Caco-2 (cell line): Measurements from ENCODE around the gene ZBTB38. TPM values are rescaled to one million over a fixed set of nuclear protein-coding genes. Genes with fewer than 3 reads are reported as not detected.

Experiments
- BruUV-seq: library from RNA; stranded (reverse); fragments of 400-500 nt; replicated peaks from 2 replicates; lab custom pipeline; 2021; lab: Mats Ljungman, UMichigan
- CTCF ChIA-PET: fragments of 300-600 bp; sonication (Branson Sonifier 250); formaldehyde crosslinking; loops from one replicate; lab custom pipeline; 2022; ENCODE audit warnings: antibody characterized with exemption; lab: Charles Lee
- POLR2A ChIA-PET: fragments of 300-600 bp; sonication (Branson Sonifier 250); formaldehyde crosslinking; loops from one replicate; lab custom pipeline; 2022; ENCODE audit warnings: antibody characterized with exemption; lab: Charles Lee
- DNase-seq, 2 experiments: peaks; one replicate each; pipeline versions ENCODE4 v3.0.0 to v3.0.0-alpha.2; 2020 to 2022
- H3K27me3 ChIP-seq: replicated peaks from 2 replicates; pipeline ENCODE4 v1.6.0; 2011; ENCODE audit warnings: low read length; ENCODE audit not compliant: control insufficient read depth, insufficient read depth
- H3K36me3 ChIP-seq: 2 replicates; pipeline ENCODE4 v1.5.1; 2011; ENCODE audit warnings: low read length; ENCODE audit not compliant: control insufficient read depth, insufficient read depth
- H3K4me1 ChIP-seq: fragments of 250-450 bp; sonication (Bioruptor Pico); 2 replicates; pipeline ENCODE4 v1.5.1; 2020; ENCODE audit warnings: mild to moderate bottlenecking
- H3K4me3 ChIP-seq: 2 replicates; pipeline ENCODE4 v1.5.1; 2011; ENCODE audit warnings: low read depth, mild to moderate bottlenecking, control low read depth, low read length
- H3K9me3 ChIP-seq: fragments of 250-450 bp; sonication (Bioruptor Pico); 2 replicates; pipeline ENCODE4 v1.5.1; 2020; ENCODE audit warnings: mild to moderate bottlenecking, moderate library complexity
- H3K27ac Mint-ChIP-seq: one replicate; pipeline ENCODE4 v1.8.0; 2022; ENCODE audit warnings: mixed read lengths; ENCODE audit not compliant: unreplicated experiment
- H3K27me3 Mint-ChIP-seq: one replicate; pipeline ENCODE4 v1.8.0; 2022; ENCODE audit warnings: mixed read lengths; ENCODE audit not compliant: insufficient read depth, unreplicated experiment
- H3K36me3 Mint-ChIP-seq: one replicate; pipeline ENCODE4 v1.8.0; 2022; ENCODE audit warnings: mild to moderate bottlenecking, mixed read lengths; ENCODE audit not compliant: insufficient read depth, unreplicated experiment
- H3K4me1 Mint-ChIP-seq: one replicate; pipeline ENCODE4 v1.8.0; 2022; ENCODE audit warnings: low read depth, mixed read lengths; ENCODE audit not compliant: unreplicated experiment
- H3K4me3 Mint-ChIP-seq: one replicate; pipeline ENCODE4 v1.8.0; 2022; ENCODE audit warnings: mild to moderate bottlenecking, moderate library complexity, mixed read lengths; ENCODE audit not compliant: unreplicated experiment
- H3K9me3 Mint-ChIP-seq: one replicate; pipeline ENCODE4 v1.8.0; 2022; ENCODE audit warnings: mixed read lengths; ENCODE audit not compliant: unreplicated experiment
- intact Hi-C: fragments of 100-400 bp; cut with micrococcal nuclease; formaldehyde crosslinking; loops from one replicate; pipeline ENCODE4 v1.10.0; 2022; ENCODE audit not compliant: unreplicated experiment
- total RNA-seq: library from RNA; stranded (reverse); gene quantifications from 2 replicates; pipeline ENCODE4 v1.2.3, GENCODE V29; 2022
- TF ChIP-seq, protein P1 (sequence below), 2 experiments: fragments of 200-600 bp in 1 of 2; IDR thresholded peaks; 1 replicate in 1 of 2; 2 replicates in 1 of 2; pipeline versions ENCODE4 v1.5.1 to v1.8.0; 2011 to 2022; ENCODE audit warnings: antibody characterized with exemption in 1 of 2, control low read depth in 1 of 2, inconsistent platforms in 1 of 2, low read depth in 1 of 2, low read length in 1 of 2, mild to moderate bottlenecking in 1 of 2, moderate library complexity in 1 of 2; ENCODE audit not compliant: insufficient read depth in 1 of 2, severe bottlenecking in 1 of 2, unreplicated experiment in 1 of 2

Gene ZBTB38
- total RNA-seq, 1 experiment from 2014 or later = 74.1 TPM

DNA sequence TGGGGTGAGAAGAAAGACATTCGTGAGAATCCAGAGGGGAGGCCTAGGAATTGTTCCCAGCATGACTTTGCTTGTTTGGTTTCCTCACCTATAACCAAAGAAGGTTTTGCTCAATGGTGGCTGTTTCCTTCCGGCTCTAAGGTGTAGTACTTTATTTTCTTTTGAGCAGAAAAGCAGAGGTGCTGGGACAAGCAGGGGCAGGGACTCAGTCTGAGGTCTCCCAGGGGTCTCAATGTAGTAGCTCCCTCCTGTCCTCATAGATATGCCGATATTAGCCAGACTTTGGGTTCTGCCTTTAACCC lies 41.6 kb downstream of the ZBTB38 start:
- no peak for DNase-seq
- no peaks in the 10 kb centered on the region for H3K9me3 ChIP-seq
- H3K4me1 ChIP-seq = peaks cover 31% of the 10 kb centered on the region
- Mint-ChIP-seq H3K9me3 (no peaks in the 10 kb centered on the region), H3K4me1 (peaks cover 14% of the 10 kb centered on the region), H3K27ac (no peak overlapping the region), H3K27me3 (no peaks in the 10 kb centered on the region), H3K4me3 (no peak overlapping the region), H3K36me3 (peaks cover 41% of the 10 kb centered on the region)
- TF ChIP-seq, protein P1, sequence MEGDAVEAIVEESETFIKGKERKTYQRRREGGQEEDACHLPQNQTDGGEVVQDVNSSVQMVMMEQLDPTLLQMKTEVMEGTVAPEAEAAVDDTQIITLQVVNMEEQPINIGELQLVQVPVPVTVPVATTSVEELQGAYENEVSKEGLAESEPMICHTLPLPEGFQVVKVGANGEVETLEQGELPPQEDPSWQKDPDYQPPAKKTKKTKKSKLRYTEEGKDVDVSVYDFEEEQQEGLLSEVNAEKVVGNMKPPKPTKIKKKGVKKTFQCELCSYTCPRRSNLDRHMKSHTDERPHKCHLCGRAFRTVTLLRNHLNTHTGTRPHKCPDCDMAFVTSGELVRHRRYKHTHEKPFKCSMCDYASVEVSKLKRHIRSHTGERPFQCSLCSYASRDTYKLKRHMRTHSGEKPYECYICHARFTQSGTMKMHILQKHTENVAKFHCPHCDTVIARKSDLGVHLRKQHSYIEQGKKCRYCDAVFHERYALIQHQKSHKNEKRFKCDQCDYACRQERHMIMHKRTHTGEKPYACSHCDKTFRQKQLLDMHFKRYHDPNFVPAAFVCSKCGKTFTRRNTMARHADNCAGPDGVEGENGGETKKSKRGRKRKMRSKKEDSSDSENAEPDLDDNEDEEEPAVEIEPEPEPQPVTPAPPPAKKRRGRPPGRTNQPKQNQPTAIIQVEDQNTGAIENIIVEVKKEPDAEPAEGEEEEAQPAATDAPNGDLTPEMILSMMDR (IDR thresholded peaks at IDR 0.05; ENCODE audit: insufficient read depth in 1 of 2, low read depth in 1 of 2, low read length in 1 of 2, severe bottlenecking in 1 of 2, unreplicated experiment in 1 of 2) = no peak
- H3K27me3 ChIP-seq = no peaks in the 10 kb centered on the region
- no peak overlapping the region for H3K4me3 ChIP-seq
- intact Hi-C loops = no loop called here
- ChIA-PET POLR2A (no interaction called here), CTCF (interaction anchor here (1.4 kb wide), 1 partner anchor 49 kb away, joined by 4 read pairs; no protein-coding TSS in a partner anchor)
- peaks cover 7% of the 10 kb centered on the region; the same call in 1 of the 2 replicates for H3K36me3 ChIP-seq
- BruUV-seq = no TSS peak

- no TSS peak for BruUV-seq
- H3K9me3 ChIP-seq = no peaks in the 10 kb centered on the region
- peaks cover 43% of the 10 kb centered on the region for H3K36me3 Mint-ChIP-seq
- no peak for DNase-seq
- intact Hi-C loops = no loop called here
- no peaks in the 10 kb centered on the region for H3K9me3 Mint-ChIP-seq
- POLR2A ChIA-PET = no interaction called here
- H3K4me3 Mint-ChIP-seq = no peak overlapping the region
- no peak overlapping the region for H3K27ac Mint-ChIP-seq
- peaks cover 10% of the 10 kb centered on the region; the same call in 1 of the 2 replicates for H3K36me3 ChIP-seq
- no peak overlapping the region for H3K4me3 ChIP-seq
- TF ChIP-seq, protein P1 (IDR thresholded peaks at IDR 0.05; ENCODE audit: insufficient read depth in 1 of 2, low read depth in 1 of 2, low read length in 1 of 2, severe bottlenecking in 1 of 2, unreplicated experiment in 1 of 2) = no peak
- H3K27me3 Mint-ChIP-seq = no peaks in the 10 kb centered on the region
- peaks cover 31% of the 10 kb centered on the region for H3K4me1 ChIP-seq
- CTCF ChIA-PET = interaction anchor here (1.4 kb wide), 1 partner anchor 50 kb away, joined by 4 read pairs; no protein-coding TSS in a partner anchor
- no peaks in the 10 kb centered on the region for H3K27me3 ChIP-seq
- peaks cover 16% of the 10 kb centered on the region for H3K4me1 Mint-ChIP-seq
These were observed 42.1 kb downstream of the ZBTB38 start for GRCh38 chr3:141410408-141410807.

DNA sequence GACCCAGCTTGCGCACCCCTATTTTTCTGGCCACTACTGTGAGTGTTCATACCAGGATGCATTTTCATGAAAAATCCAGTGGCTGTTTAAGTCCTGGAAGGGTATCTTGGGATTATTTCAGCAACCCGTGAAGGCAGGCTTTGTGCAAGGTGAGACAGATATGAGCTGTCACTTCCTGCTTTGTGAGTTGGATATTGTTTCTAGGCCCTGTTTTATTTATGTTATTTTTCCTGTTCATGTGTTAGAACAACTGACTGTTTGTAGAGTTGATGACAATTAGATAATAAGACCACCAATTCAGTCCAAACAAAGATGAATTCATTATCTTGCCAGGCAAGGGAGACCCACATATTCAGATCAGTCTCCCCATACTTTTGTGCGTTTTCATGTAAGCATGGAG lies 42.5 kb downstream of the ZBTB38 start:
- peaks cover 15% of the 10 kb centered on the region for H3K4me1 Mint-ChIP-seq
- no peak overlapping the region for H3K4me3 ChIP-seq
- DNase-seq = no peak
- H3K9me3 ChIP-seq = no peaks in the 10 kb centered on the region
- no peaks in the 10 kb centered on the region for H3K27me3 Mint-ChIP-seq
- POLR2A ChIA-PET = no interaction called here
- CTCF ChIA-PET = interaction anchor here (1.4 kb wide), 1 partner anchor 50 kb away, joined by 4 read pairs; no protein-coding TSS in a partner anchor
- H3K36me3 Mint-ChIP-seq = peaks cover 43% of the 10 kb centered on the region
- TF ChIP-seq, protein P1 (IDR thresholded peaks at IDR 0.05; ENCODE audit: insufficient read depth in 1 of 2, low read depth in 1 of 2, low read length in 1 of 2, severe bottlenecking in 1 of 2, unreplicated experiment in 1 of 2) = no peak
- H3K36me3 ChIP-seq = peaks cover 10% of the 10 kb centered on the region; the same call in 1 of the 2 replicates
- H3K4me3 Mint-ChIP-seq = no peak overlapping the region
- no peak overlapping the region for H3K27ac Mint-ChIP-seq
- no peaks in the 10 kb centered on the region for H3K27me3 ChIP-seq
- peaks cover 31% of the 10 kb centered on the region for H3K4me1 ChIP-seq
- intact Hi-C loops = no loop called here
- BruUV-seq = no TSS peak
- no peaks in the 10 kb centered on the region for H3K9me3 Mint-ChIP-seq
